NK-92 (cell line): ENCODE data around the gene GET3.
"Not testable (repeated sequence)": the region's sequence is repeated elsewhere in the genome, so short reads cannot be mapped to it uniquely, and the experiment has no call there.

Source experiments
- DNase-seq: peaks from one replicate; lab custom pipeline; 2025; ENCODE audit not compliant: unreplicated experiment; lab: John Stamatoyannopoulos, UW

Gene GET3

GRCh38 chr19:12736995-12737834 is at the start of gene GET3:
Gene GET3, plus strand, starts transcription at chr19:12737497. Its CDS starts 9 bp downstream, at chr19:12737506.
- no peak for DNase-seq

GRCh38 chr19:12689012-12689411 is 48.3 kb upstream of the GET3 start:
- no peak for DNase-seq

DNA sequence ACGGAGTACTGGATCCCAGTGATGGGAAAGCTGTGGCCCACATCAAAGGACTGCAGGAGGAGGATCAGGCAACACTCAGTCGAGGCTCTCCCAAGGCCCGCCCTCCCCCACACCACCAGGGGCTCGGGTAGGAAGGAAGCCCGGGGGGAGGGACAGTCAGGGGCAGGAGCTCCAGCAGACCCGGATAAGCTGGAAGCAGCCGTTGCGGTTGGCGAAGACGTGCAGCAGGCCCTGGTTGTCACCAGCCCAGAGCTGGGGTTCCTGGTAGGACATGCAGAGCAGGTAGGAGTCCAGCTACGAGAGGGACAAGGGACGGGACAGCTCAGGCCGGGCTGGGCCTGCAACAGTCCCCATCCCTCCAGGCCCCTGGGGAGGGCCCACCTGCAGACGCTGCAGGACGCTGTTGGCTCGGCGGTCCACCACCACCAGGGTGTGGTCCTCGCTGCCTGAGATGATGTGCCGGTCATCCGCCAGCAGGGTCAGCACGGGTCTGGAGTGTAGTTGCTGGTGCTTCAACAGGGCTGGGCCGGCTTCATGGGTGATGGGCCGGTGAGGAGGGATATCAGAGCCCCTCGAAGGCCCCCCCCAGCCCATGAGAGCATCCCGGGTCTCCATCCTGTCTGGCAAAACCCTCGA is 47.6 kb upstream of the GET3 start:
- no peak for DNase-seq

GRCh38 chr19:12692960-12693359 is 44.3 kb upstream of the GET3 start:
- no peak for DNase-seq

- DNase-seq, result no peak
Observed at GRCh38 chr19:12694641-12695040, 42.7 kb upstream of the GET3 start.

DNA sequence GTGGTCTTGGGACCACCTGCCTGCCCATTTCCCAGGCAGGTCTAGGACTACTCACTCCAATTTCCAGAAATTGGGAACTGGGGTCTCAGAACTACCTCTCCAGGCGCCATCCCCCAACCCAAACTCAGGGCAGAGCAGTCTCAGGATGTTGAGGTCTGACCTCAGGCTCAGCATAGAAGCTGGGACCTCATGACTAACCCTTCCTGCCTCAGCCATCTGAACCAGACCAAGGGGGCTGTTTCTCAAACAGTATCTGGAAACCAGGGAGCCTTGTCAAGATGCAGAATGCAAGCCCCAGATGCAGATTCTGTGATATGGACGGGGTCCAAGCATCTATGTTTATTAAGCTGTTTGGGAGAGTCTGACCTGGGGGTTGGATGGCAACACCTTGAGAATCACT is 42.2 kb upstream of the GET3 start:
- no peak for DNase-seq

- no peak for DNase-seq
Observed at GRCh38 chr19:12695514-12695913, 41.8 kb upstream of the GET3 start.

DNA sequence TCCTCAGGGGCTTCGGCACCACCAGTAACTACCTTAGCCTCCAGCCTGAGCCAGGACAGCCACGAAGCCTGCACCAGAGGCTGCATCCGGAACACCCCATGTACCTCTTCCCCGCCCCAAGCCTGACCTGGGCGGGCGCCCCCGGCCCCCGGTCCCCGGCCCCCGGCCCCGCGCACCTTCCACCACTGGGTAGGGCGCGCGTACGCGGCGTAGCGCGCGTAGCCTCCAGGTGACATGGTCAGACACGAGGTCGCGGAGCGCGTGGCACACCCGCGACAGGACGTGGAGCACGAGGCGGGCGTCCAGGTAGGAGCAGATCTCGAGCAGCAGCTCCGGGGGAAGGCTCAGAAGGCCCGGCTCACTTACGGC is 41.3 kb upstream of the GET3 start:
- no peak for DNase-seq

GRCh38 chr19:12696366-12697335 is 40.6 kb upstream of the GET3 start, which contains the start of gene FBXW9:
Gene FBXW9, minus strand, starts transcription at chr19:12696631. Its CDS starts 50 bp downstream, at chr19:12696581.
- DNase-seq, result peak; percentile 72

DNA sequence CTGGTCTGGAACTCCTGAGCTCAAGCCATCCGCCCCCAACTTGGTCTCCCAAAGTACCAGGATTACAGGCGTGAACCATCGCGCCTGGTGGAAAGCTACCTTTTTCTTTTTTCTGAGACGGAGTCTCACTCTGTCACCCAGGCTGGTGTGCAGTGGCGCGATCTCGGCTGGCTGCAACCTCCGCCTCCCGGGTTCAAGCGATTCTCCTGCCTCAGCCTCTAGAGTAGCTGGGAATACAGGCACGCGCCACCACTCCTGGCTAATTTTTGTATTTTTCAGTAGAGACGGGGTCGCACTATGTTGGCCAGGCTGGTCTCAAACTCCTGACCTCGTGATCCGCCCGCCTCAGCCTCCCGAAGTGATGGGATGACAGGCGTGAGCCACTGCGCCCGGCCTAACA is 39.9 kb upstream of the GET3 start:
- not testable (repeated sequence) for DNase-seq

GRCh38 chr19:12698138-12698537 is 39.2 kb upstream of the GET3 start:
- DNase-seq, result no peak

GRCh38 chr19:12701596-12702282 is 35.6 kb upstream of the GET3 start:
- DNase-seq, result no peak

DNA sequence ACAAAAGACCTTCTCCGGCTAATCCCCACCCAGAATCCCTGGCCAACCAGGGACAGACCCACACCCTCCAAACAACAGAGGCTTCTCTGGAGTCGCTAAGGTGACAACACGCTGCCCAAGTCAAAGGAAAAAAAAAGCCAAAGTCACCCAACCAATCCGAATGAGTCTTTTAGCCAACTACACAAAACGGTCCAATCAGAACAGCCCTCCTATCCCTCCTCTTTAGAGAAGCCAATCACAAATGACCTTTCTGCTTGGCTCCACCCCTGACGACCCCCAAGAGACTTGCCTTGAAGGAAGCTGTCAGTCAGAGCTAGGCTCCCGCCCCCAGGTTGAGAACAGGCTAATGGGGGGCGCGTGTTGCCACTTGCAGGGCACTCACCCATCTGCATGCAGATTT is 34.3 kb upstream of the GET3 start:
- no peak for DNase-seq

DNA sequence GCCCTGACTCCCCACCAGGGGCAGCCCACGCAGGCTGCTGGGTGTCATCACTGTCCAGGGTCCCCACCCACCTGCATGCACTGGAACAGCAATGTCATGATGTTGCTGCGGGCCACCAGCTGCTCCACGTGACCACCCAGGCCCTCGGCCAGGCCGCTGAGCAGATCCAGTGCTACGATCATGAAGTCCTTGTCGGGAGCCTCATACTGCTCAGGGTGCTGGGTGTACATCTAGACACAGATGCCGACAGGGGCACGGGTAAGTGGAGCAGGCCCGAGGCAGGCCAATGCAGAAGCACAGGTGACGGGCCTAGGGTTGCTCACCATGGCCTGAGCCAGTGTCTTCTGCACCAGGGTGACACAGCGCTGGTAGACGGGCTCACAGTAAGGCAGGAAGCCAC is 32.1 kb upstream of the GET3 start:
- no peak for DNase-seq

GRCh38 chr19:12705654-12706331 is 31.5 kb upstream of the GET3 start:
- no peak for DNase-seq

- no peak for DNase-seq
Observed at GRCh38 chr19:12706332-12706718, 31.0 kb upstream of the GET3 start.

GRCh38 chr19:12708641-12709040 is 28.7 kb upstream of the GET3 start:
- DNase-seq, result no peak

DNA sequence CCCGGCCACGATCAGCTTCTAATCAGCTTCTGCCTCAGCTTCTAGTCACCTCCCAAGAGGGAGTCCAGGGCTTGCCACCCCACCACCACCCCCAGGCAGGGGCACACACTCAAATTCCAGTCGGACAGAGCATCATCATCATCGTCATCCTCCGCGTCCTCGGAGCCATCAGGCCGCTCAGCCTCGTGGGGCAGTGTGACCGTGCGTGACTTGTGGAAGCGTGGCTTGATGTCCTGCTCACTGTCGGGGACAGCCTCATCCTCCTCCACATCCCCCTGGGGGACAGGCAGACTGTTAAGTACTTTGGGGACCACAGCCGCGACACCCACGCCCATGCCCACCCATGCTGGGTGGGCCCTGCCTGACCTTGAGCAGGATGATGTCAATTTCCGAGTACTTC is 26.1 kb upstream of the GET3 start:
- no peak for DNase-seq

- DNase-seq, result not testable (repeated sequence)
Observed at GRCh38 chr19:12712077-12712476, 25.2 kb upstream of the GET3 start.

DNA sequence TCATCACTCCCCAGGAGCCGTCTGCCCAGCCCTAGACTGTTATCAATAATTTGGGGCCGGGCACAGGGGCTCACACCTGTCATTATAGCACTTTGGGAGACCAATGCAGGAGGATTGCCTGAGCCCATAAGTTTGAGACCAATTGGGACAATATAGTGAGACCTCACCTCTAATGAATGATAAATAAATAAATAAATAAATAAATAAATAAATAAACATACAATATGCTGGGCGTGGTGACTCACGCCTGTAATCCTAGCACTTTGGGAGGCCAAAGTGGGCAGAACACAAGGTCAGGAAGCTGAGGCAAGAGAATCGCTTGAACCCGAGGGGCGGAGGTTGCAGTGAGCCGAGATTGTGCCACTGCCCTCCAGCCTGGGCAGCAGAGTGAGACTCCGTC is 24.0 kb upstream of the GET3 start:
- DNase-seq, result not testable (repeated sequence)
